ENCODE measurements around the gene HECW1. TPM values are rescaled to one million over a fixed set of nuclear protein-coding genes. Genes with fewer than 3 reads are reported as not detected.
"Not testable (repeated sequence)": the region's sequence is repeated elsewhere in the genome, so short reads cannot be mapped to it uniquely, and the experiment has no call there.

The HECW1 gene
- total and polyA plus RNA-seq, 2 of the 13 experiments (the other 11 are each of a cell fraction or from before 2014, with no cell fraction given), result not detected

DNA sequence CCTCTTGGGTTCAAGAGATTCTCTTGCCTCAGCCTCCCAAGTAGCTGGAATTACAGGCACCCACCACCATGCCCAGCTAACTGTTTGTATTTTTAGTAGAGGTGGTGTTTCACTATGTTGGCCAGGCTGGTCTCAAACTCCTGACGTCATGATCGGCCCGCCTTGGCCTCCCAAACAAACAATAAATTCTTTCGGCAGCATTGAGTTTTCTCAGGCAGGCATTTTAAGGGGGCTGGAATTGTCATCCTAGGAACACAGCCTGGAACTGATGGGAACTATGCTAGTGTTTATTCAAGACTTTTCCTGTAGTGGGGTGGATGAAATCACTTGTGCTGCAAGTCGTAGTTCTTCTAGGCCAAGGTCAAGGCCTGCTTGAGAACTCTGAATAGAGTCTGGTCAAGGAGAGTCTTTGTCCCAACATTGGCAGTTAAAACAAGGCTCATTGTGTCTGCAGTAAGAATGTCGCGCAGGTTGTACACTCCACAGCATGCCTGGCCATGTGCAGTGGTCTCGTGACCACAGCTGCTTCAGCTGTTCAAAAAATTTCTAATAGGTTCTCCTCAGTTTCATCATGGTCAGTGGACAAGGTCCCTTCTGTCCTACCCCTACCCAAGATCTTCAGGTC is 92.8 kb downstream of the HECW1 start:
- H3K4me1 ChIP-seq (ENCODE audit: insufficient read depth, low read length), result no peaks in the 10 kb centered on the region
- H4K20me1 ChIP-seq (ENCODE audit: insufficient read depth, low read length), result no peaks in the 10 kb centered on the region
- ChIA-PET CTCF (ENCODE audit: low intra/inter-chr PET ratio, low total read pairs) (no interaction called here), POLR2A (no interaction called here)
- ATAC-seq, result no peak
- H3K4me3 ChIP-seq (replicated peaks in 1 of 3; ENCODE audit: insufficient read depth in 1 of 3, low read depth in 2 of 3, low read length in 3 of 3), result no peak overlapping the region
- no peaks in the 10 kb centered on the region for H3K9me3 ChIP-seq (ENCODE audit: low read length)
- FAIRE-seq, result no peak
- WGBS (ENCODE audit: low lambda C conversion rate), result 11% methylated on average over 5 of the region's 8 CpGs
- intact Hi-C loops (cut with micrococcal nuclease; ENCODE audit: unreplicated experiment), result no loop called here
- no peak overlapping the region for H3K9ac ChIP-seq (ENCODE audit: insufficient read depth, low read depth, low read length)
- H3K79me2 ChIP-seq (ENCODE audit: insufficient read depth, low read length), result no peaks in the 10 kb centered on the region
- in situ Hi-C loops (cut with HindIII; ENCODE audit: extremely low pct_ligation_motif_present, low pct_unique_long_range_greater_than_20kb), result no loop called here
- no TSS peak for BruUV-seq (replicated peaks)
- TF ChIP-seq, protein P1, sequence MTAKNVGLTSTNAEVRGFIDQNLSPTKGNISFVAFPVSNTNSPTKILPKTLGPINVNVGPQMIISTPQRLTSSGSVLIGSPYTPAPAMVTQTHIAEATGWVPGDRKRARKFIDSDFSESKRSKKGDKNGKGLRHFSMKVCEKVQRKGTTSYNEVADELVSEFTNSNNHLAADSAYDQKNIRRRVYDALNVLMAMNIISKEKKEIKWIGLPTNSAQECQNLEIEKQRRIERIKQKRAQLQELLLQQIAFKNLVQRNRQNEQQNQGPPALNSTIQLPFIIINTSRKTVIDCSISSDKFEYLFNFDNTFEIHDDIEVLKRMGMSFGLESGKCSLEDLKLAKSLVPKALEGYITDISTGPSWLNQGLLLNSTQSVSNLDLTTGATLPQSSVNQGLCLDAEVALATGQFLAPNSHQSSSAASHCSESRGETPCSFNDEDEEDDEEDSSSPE (CRISPR knock-in tag; IDR thresholded peaks at IDR 0.05), result no peak
- TF ChIP-seq ZNF839 (CRISPR knock-in tag; IDR thresholded peaks at IDR 0.05; ENCODE audit: borderline replicate concordance), result no peak
- peak; percentile 40; the same call in 1 of the 2 replicates for TF ChIP-seq ATF7 (IDR thresholded peaks at IDR 0.05)
- no peak for TF ChIP-seq ATF7 (CRISPR knock-in tag; IDR thresholded peaks at IDR 0.05)
- TF ChIP-seq CREB1 (IDR thresholded peaks at IDR 0.05), result peak; percentile 82
- TF ChIP-seq CREB1 (CRISPR knock-in tag; IDR thresholded peaks at IDR 0.05), result no peak
- no peaks in the 10 kb centered on the region for H3K36me3 ChIP-seq (replicated peaks in 1 of 2; ENCODE audit: control insufficient read depth in 1 of 2, insufficient read depth in 2 of 2, low read length in 2 of 2)
- H3K4me2 ChIP-seq (ENCODE audit: low read depth, low read length), result no peak overlapping the region
- H3K27me3 ChIP-seq (ENCODE audit: control insufficient read depth in 1 of 2, insufficient read depth in 2 of 2, low read length in 2 of 2), result peaks cover 1 to 4% of the 10 kb centered on the region in 2 experiments; a peak in 2 of 5 replicates
- H2AFZ ChIP-seq (ENCODE audit: low read length), result no peak overlapping the region
- DNase-seq (ENCODE audit: low spot score), result no peak
- no peak overlapping the region for H3K27ac ChIP-seq (ENCODE audit: extremely low read length, insufficient read depth, low read length)

DNA sequence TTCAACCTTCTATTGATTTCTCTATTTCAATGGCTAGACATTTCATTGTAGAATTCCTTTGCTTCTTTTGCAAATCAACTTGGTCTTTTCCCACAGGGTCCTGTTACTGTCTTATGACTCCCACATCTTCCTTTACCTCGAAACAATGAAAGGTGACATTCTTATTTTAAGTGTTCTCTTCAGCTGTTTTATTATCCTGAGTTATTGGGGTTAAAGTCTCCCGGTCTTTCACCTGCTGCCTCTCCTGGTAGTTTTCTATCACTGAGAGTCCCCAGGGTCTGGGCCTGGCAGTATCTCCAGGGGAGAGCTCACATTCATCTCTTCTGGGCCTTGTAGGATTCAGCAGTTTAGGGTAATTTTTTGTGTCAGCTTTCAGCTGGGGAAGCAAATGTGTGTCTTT is 95.8 kb downstream of the HECW1 start:
- no peaks in the 10 kb centered on the region for H3K9me3 ChIP-seq (ENCODE audit: low read length)
- in situ Hi-C loops (cut with HindIII; ENCODE audit: extremely low pct_ligation_motif_present, low pct_unique_long_range_greater_than_20kb) (no loop called here), intact Hi-C loops (cut with micrococcal nuclease; ENCODE audit: unreplicated experiment) (no loop called here)
- BruUV-seq (replicated peaks), result no TSS peak
- no peak overlapping the region for H3K9ac ChIP-seq (ENCODE audit: insufficient read depth, low read depth, low read length)
- H4K20me1 ChIP-seq (ENCODE audit: insufficient read depth, low read length), result no peaks in the 10 kb centered on the region
- no peaks in the 10 kb centered on the region for H3K4me1 ChIP-seq (ENCODE audit: insufficient read depth, low read length)
- no peak overlapping the region for H3K27ac ChIP-seq (ENCODE audit: extremely low read length, insufficient read depth, low read length)
- FAIRE-seq (no peak), ATAC-seq (no peak), DNase-seq (ENCODE audit: low spot score) (no peak)
- ChIA-PET POLR2A (no interaction called here), CTCF (ENCODE audit: low intra/inter-chr PET ratio, low total read pairs) (no interaction called here)
- no peak overlapping the region for H2AFZ ChIP-seq (ENCODE audit: low read length)
- no peak overlapping the region for H3K4me2 ChIP-seq (ENCODE audit: low read depth, low read length)
- no peak for TF ChIP-seq ZNF484 (CRISPR knock-in tag; IDR thresholded peaks at IDR 0.05; ENCODE audit: borderline replicate concordance, low read depth)
- TF ChIP-seq ZNF101 (CRISPR knock-in tag; IDR thresholded peaks at IDR 0.05; ENCODE audit: borderline replicate concordance, low read depth), result no peak
- H3K36me3 ChIP-seq (replicated peaks in 1 of 2; ENCODE audit: control insufficient read depth in 1 of 2, insufficient read depth in 2 of 2, low read length in 2 of 2), result no peaks in the 10 kb centered on the region
- no peak overlapping the region for H3K4me3 ChIP-seq (replicated peaks in 1 of 3; ENCODE audit: insufficient read depth in 1 of 3, low read depth in 2 of 3, low read length in 3 of 3)
- no peaks in the 10 kb centered on the region for H3K79me2 ChIP-seq (ENCODE audit: insufficient read depth, low read length)
- WGBS (ENCODE audit: low lambda C conversion rate), result 9% methylated on average over 2 of the region's 2 CpGs
- H3K27me3 ChIP-seq (ENCODE audit: control insufficient read depth in 1 of 2, insufficient read depth in 2 of 2, low read length in 2 of 2), result no peaks in the 10 kb centered on the region

DNA sequence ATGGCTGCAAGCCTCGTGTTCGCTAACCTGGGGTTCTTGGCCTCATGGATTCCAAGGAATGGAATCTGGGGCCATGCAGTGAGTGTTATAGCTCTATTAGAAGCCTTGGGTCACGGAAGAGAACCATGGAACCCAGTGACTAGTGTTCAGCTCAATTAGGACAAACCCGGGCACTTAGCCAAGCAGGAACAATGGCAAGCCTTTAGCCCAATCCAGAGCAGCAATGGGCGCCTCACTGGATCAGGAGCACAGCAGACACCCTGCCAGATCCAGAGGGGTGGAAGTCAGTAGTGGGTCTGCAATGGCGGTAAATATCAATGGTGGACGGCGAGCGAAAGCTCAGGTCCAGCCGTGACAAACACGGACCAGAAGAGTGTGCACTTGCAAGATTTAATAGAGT is 98.1 kb downstream of the HECW1 start:
- H4K20me1 ChIP-seq (ENCODE audit: insufficient read depth, low read length); H3K79me2 ChIP-seq (ENCODE audit: insufficient read depth, low read length); BruUV-seq (replicated peaks); CTCF ChIA-PET (ENCODE audit: low intra/inter-chr PET ratio, low total read pairs); H3K27me3 ChIP-seq (ENCODE audit: control insufficient read depth in 1 of 2, insufficient read depth in 2 of 2, low read length in 2 of 2); intact Hi-C loops (cut with micrococcal nuclease; ENCODE audit: unreplicated experiment); DNase-seq (ENCODE audit: low spot score); H3K9ac ChIP-seq (ENCODE audit: insufficient read depth, low read depth, low read length); H3K4me2 ChIP-seq (ENCODE audit: low read depth, low read length); H2AFZ ChIP-seq (ENCODE audit: low read length); FAIRE-seq; H3K36me3 ChIP-seq (replicated peaks in 1 of 2; ENCODE audit: control insufficient read depth in 1 of 2, insufficient read depth in 2 of 2, low read length in 2 of 2); ATAC-seq; H3K9me3 ChIP-seq (ENCODE audit: low read length); H3K27ac ChIP-seq (ENCODE audit: extremely low read length, insufficient read depth, low read length); H3K4me3 ChIP-seq (replicated peaks in 1 of 3; ENCODE audit: insufficient read depth in 1 of 3, low read depth in 2 of 3, low read length in 3 of 3); in situ Hi-C loops (cut with HindIII; ENCODE audit: extremely low pct_ligation_motif_present, low pct_unique_long_range_greater_than_20kb); H3K4me1 ChIP-seq (ENCODE audit: insufficient read depth, low read length); POLR2A ChIA-PET: not testable (repeated sequence)
- WGBS (ENCODE audit: low lambda C conversion rate), result 78% methylated on average over 7 of the region's 11 CpGs

Measured in HepG2 (cell line).